Kidney epithelial cell (primary cell): ENCODE data around the gene CDH13. TPM values are rescaled to one million over a fixed set of nuclear protein-coding genes. Genes with fewer than 3 reads are reported as not detected.

Experiments used
- DNase-seq: peaks from one replicate; pipeline ENCODE4 v3.0.0-alpha.2; 2010; ENCODE audit warnings: low read depth
- H3K27me3 ChIP-seq: 2 replicates; pipeline ENCODE4 v1.6.0; 2011; ENCODE audit warnings: low read length; ENCODE audit not compliant: control insufficient read depth, insufficient read depth
- H3K36me3 ChIP-seq: 2 replicates; pipeline ENCODE4 v1.5.1; 2011; ENCODE audit warnings: low read length; ENCODE audit not compliant: control insufficient read depth, insufficient read depth
- H3K4me3 ChIP-seq: 2 replicates; pipeline ENCODE4 v1.5.1; 2011; ENCODE audit warnings: low read depth, mild to moderate bottlenecking, control low read depth, low read length
- total RNA-seq: library from RNA; depleted of rRNA; stranded (reverse); fragments of >200 nt; gene quantifications from 2 replicates; pipeline ENCODE4 v1.2.3, GENCODE V29; 2015
- TF ChIP-seq, protein P1 (sequence below): IDR thresholded peaks from 2 replicates; pipeline ENCODE4 v1.5.1; 2011; ENCODE audit warnings: mild to moderate bottlenecking, moderate library complexity, low read length, control low read depth, inconsistent platforms; ENCODE audit not compliant: insufficient read depth, poor library complexity, severe bottlenecking

CDH13 gene
- total RNA-seq, 1 donor from 2014 or later, result 32.8 TPM

DNA sequence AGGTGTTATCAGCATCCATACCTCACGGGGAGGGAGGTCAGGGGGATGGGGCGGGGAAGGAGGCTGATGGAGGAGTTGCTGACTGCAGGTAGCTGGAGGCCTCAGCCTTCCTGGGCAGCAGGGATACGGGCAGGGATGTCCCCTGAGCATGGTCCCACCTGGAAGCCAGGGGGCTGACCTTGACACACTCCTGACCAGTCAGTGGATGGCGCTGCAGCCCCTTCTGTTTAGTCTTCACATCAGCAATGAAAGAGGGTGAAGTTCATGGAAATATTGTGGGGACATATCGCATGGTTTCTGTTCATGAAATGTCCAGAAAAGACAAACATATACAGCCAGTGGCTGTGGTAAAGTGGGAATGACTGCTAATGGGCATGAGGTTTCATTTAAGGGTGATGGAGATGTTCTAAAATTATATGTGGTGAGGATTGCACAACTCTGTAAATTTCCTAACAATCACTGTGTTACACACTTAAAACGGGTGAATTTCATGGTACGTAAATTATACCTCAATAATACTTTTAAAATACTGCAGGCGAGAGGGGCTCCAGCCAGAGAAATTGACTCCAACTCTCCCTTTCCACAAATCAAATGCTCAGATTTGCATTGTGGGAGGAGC is 489.6 kb downstream of the CDH13 start:
- DNase-seq, result no peak
- TF ChIP-seq, protein P1, sequence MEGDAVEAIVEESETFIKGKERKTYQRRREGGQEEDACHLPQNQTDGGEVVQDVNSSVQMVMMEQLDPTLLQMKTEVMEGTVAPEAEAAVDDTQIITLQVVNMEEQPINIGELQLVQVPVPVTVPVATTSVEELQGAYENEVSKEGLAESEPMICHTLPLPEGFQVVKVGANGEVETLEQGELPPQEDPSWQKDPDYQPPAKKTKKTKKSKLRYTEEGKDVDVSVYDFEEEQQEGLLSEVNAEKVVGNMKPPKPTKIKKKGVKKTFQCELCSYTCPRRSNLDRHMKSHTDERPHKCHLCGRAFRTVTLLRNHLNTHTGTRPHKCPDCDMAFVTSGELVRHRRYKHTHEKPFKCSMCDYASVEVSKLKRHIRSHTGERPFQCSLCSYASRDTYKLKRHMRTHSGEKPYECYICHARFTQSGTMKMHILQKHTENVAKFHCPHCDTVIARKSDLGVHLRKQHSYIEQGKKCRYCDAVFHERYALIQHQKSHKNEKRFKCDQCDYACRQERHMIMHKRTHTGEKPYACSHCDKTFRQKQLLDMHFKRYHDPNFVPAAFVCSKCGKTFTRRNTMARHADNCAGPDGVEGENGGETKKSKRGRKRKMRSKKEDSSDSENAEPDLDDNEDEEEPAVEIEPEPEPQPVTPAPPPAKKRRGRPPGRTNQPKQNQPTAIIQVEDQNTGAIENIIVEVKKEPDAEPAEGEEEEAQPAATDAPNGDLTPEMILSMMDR, result no peak

GRCh38 chr16:83117810-83118209 is 491.0 kb downstream of the CDH13 start:
- DNase-seq, result no peak
- TF ChIP-seq, protein P1, result no peak
- no peaks in the 10 kb centered on the region for H3K27me3 ChIP-seq
- no peaks in the 10 kb centered on the region for H3K36me3 ChIP-seq
- no peak overlapping the region for H3K4me3 ChIP-seq

More for the DNA sequence above, 489.6 kb downstream of the CDH13 start:
- Histone ChIP-seq H3K4me3 (no peak overlapping the region), H3K36me3 (no peaks in the 10 kb centered on the region), H3K27me3 (no peaks in the 10 kb centered on the region)

DNA sequence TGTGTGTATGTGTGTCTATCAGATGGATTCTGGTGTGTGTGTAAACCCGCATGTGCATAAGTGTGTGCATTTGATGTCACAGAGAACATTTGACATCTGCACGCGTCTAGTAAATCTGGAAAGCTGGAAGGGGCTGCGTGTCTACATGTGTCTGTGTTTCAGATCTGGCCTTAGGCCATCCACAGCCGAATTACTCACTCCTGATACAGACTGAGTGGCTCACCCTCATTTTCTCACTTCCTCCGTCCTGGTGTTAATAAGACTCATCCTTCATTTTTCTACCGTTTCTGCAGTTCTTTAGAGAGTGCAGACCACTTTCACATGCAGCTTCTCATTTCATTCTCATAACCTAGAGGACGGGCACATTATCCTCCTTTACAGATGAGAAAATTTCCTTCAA is 491.6 kb downstream of the CDH13 start:
- H3K27me3 ChIP-seq, result no peaks in the 10 kb centered on the region
- H3K4me3 ChIP-seq, result no peak overlapping the region
- H3K36me3 ChIP-seq, result no peaks in the 10 kb centered on the region
- TF ChIP-seq, protein P1, result no peak
- no peak for DNase-seq

DNA sequence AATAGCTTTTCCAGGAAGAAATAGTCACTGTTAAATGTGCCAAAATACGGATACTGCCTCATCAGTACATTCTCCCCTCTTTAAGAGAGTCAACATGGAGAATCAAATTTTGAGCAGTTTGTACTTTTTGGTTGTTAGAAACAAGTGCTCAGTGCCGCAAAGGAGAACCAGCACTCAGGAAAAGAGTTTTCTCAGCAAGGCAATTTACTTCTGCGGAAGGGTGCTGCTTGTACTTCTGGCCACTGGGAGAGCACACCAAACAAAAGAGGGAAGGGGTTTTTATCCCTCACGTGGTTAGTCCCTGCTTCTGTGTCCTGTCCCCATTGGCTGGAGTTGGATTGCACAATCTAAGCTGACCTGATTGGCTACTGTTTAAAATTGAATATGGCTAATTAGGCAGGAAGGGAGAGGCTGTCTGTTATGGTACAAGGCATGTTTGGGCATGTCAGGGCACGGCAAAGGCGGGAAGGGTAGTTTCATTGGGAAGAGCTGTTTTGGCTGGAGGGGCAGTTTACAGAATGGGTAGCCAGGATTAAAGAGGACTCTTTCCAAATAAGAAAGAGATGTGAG is 499.3 kb downstream of the CDH13 start:
- H3K27me3 ChIP-seq, result no peaks in the 10 kb centered on the region
- TF ChIP-seq, protein P1, result no peak
- no peak for DNase-seq
- H3K4me3 ChIP-seq, result no peak overlapping the region
- no peaks in the 10 kb centered on the region for H3K36me3 ChIP-seq

DNA sequence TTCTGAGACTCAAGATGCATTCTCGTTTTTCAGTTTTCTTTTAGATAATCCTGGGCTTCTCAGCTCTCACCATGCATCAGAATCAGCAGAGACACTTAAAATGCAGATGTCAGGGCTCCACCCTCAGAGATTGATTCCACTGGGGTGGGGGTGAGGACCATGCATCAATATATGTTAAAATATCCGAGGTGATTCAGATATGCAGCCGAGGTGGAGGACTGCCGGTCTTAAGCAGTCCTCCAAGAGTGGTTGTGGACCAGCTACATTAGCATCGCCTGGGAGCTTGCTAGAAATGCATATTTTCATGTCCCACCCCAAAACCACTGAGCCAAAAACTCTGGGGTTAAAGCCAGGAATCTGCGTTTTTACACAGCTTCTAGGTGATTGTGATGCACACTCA is 501.3 kb downstream of the CDH13 start:
- no peaks in the 10 kb centered on the region for H3K36me3 ChIP-seq
- no peak for DNase-seq
- TF ChIP-seq, protein P1, result no peak
- no peak overlapping the region for H3K4me3 ChIP-seq
- no peaks in the 10 kb centered on the region for H3K27me3 ChIP-seq

- no peak for DNase-seq
- Histone ChIP-seq H3K4me3 (no peak overlapping the region), H3K36me3 (no peaks in the 10 kb centered on the region), H3K27me3 (no peaks in the 10 kb centered on the region)
- TF ChIP-seq, protein P1, result no peak
These were observed 503.3 kb downstream of the CDH13 start for GRCh38 chr16:83130039-83130438.
